ENCODE measurements around the gene SLC38A2.

GRCh38 chr12:46370792-46371717, 1.5 kb downstream of the SLC38A2 start:
- TF ChIP-seq, protein P1, sequence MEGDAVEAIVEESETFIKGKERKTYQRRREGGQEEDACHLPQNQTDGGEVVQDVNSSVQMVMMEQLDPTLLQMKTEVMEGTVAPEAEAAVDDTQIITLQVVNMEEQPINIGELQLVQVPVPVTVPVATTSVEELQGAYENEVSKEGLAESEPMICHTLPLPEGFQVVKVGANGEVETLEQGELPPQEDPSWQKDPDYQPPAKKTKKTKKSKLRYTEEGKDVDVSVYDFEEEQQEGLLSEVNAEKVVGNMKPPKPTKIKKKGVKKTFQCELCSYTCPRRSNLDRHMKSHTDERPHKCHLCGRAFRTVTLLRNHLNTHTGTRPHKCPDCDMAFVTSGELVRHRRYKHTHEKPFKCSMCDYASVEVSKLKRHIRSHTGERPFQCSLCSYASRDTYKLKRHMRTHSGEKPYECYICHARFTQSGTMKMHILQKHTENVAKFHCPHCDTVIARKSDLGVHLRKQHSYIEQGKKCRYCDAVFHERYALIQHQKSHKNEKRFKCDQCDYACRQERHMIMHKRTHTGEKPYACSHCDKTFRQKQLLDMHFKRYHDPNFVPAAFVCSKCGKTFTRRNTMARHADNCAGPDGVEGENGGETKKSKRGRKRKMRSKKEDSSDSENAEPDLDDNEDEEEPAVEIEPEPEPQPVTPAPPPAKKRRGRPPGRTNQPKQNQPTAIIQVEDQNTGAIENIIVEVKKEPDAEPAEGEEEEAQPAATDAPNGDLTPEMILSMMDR (IDR thresholded peaks at IDR 0.05) = peak in 5 of 6 experiments; percentile 15 to 45 (median 31)
- peak in 3 of 4 donors; percentile 42 to 90 (median 68) for TF ChIP-seq POLR2A (IDR thresholded peaks at IDR 0.05)

Data from esophagus squamous epithelium (tissue), 4 donors.